Duodenal mucosa (tissue), 2 donors: Measurements from ENCODE around the gene KCNH1.

ENCODE experiments used
- H3K27ac ChIP-seq: one replicate; pipeline ENCODE4 v1.7.0; 2013; ENCODE audit warnings: low read depth, low read length
- H3K27me3 ChIP-seq, 2 donors: one replicate each; pipeline ENCODE4 v1.7.0; 2013; ENCODE audit warnings: low read length in 2 of 2, control low read depth in 1 of 2; ENCODE audit not compliant: insufficient read depth in 2 of 2, control insufficient read depth in 1 of 2
- H3K36me3 ChIP-seq, 2 donors: one replicate each; pipeline ENCODE4 v1.7.0; 2013; ENCODE audit warnings: low read length in 2 of 2, control low read depth in 1 of 2; ENCODE audit not compliant: insufficient read depth in 2 of 2, control insufficient read depth in 1 of 2
- H3K4me1 ChIP-seq, 2 donors: one replicate each; pipeline ENCODE4 v1.7.0; 2013; ENCODE audit warnings: low read length in 2 of 2, control low read depth in 1 of 2; ENCODE audit not compliant: insufficient read depth in 2 of 2, control insufficient read depth in 1 of 2
- H3K4me3 ChIP-seq, 2 donors: one replicate each; pipeline ENCODE4 v1.7.0; 2013; ENCODE audit warnings: low read length in 2 of 2, low read depth in 1 of 2
- H3K9ac ChIP-seq, 2 donors: one replicate each; pipeline ENCODE4 v1.7.0; 2013; ENCODE audit warnings: low read length in 2 of 2, low read depth in 1 of 2
- H3K9me3 ChIP-seq, 2 donors: one replicate each; pipeline ENCODE4 v1.7.0; 2013; ENCODE audit warnings: low read length in 2 of 2, control low read depth in 1 of 2; ENCODE audit not compliant: control insufficient read depth in 1 of 2

KCNH1 gene

GRCh38 chr1:210773450-210773849, 360.5 kb downstream of the KCNH1 start:
- no peak overlapping the region for H3K27ac ChIP-seq
- H3K36me3 ChIP-seq: no peaks in the 10 kb centered on the region
- no peaks in the 10 kb centered on the region for H3K4me1 ChIP-seq
- H3K27me3 ChIP-seq: no peaks in the 10 kb centered on the region
- no peak overlapping the region for H3K4me3 ChIP-seq
- no peak overlapping the region for H3K9ac ChIP-seq
- no peaks in the 10 kb centered on the region for H3K9me3 ChIP-seq

GRCh38 chr1:210771131-210771530, 362.8 kb downstream of the KCNH1 start:
- H3K9me3 ChIP-seq: no peaks in the 10 kb centered on the region
- no peaks in the 10 kb centered on the region for H3K4me1 ChIP-seq
- no peaks in the 10 kb centered on the region for H3K36me3 ChIP-seq
- H3K27me3 ChIP-seq: no peaks in the 10 kb centered on the region
- no peak overlapping the region for H3K4me3 ChIP-seq
- no peak overlapping the region for H3K27ac ChIP-seq
- H3K9ac ChIP-seq: no peak overlapping the region

DNA sequence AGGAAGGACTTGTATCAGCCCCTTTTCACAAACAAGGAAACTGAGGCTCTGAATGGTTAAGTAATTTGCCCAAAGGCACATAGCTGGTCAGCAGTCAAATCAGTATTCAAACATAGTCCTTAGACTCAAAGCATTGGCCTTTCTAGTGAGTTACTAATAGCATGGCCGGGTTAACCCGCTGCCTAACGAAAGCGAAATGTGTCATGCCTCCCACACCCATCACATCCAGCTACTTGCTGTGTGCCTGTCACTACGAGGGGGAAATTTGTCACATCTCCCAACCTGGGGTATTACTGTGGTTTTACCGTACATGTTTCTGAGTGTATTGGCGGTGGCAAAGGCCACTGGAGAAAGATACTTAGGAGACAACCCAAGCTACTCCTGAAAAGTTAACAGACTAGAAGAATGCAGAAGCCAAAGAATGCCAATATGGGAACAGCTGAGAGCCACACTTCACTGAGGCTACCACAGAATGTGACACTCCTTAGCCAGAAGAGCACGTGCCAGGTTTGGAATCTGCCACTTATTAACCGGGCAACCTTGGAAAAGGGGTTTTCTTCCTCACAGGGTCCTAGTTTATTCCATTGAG, 363.5 kb downstream of the KCNH1 start:
- Histone ChIP-seq H3K4me3 (no peak overlapping the region), H3K9me3 (no peaks in the 10 kb centered on the region), H3K36me3 (no peaks in the 10 kb centered on the region), H3K9ac (no peak overlapping the region), H3K27ac (no peak overlapping the region), H3K4me1 (no peaks in the 10 kb centered on the region), H3K27me3 (no peaks in the 10 kb centered on the region)

- H3K27ac ChIP-seq: no peak overlapping the region
- no peaks in the 10 kb centered on the region for H3K36me3 ChIP-seq
- no peak overlapping the region for H3K4me3 ChIP-seq
- no peak overlapping the region for H3K9ac ChIP-seq
- no peaks in the 10 kb centered on the region for H3K9me3 ChIP-seq
- H3K27me3 ChIP-seq: no peaks in the 10 kb centered on the region
- no peaks in the 10 kb centered on the region for H3K4me1 ChIP-seq
Measured at GRCh38 chr1:210769473-210769872, 364.5 kb downstream of the KCNH1 start.

- no peak overlapping the region for H3K4me3 ChIP-seq
- no peaks in the 10 kb centered on the region for H3K36me3 ChIP-seq
- no peaks in the 10 kb centered on the region for H3K27me3 ChIP-seq
- no peaks in the 10 kb centered on the region for H3K9me3 ChIP-seq
- H3K4me1 ChIP-seq: no peaks in the 10 kb centered on the region
- no peak overlapping the region for H3K27ac ChIP-seq
- no peak overlapping the region for H3K9ac ChIP-seq
Measured at GRCh38 chr1:210764536-210764935, 369.4 kb downstream of the KCNH1 start.

DNA sequence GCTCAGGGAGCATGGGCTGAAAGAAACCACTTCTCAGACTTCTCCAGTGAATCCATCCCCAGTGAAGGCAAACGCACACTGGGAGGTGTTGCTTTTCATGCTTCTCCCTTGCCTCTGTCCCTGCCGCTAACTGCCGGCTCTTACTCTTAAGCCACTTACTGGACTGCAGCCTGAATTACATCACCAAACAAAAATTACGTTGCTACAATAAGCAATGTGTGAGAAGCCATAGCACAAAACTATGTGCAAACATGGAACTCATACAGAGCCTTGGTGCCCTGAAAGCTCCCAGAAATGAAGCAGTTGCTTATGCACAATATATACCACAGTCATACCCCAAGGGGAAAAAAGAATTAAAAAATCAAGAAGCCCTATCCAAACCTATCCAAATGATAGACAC, 375.2 kb downstream of the KCNH1 start:
- Histone ChIP-seq H3K4me1 (no peaks in the 10 kb centered on the region), H3K27ac (no peak overlapping the region), H3K9me3 (no peaks in the 10 kb centered on the region), H3K9ac (no peak overlapping the region), H3K27me3 (peaks cover 0 to 3% of the 10 kb centered on the region in 2 donors), H3K36me3 (no peaks in the 10 kb centered on the region), H3K4me3 (no peak overlapping the region)

DNA sequence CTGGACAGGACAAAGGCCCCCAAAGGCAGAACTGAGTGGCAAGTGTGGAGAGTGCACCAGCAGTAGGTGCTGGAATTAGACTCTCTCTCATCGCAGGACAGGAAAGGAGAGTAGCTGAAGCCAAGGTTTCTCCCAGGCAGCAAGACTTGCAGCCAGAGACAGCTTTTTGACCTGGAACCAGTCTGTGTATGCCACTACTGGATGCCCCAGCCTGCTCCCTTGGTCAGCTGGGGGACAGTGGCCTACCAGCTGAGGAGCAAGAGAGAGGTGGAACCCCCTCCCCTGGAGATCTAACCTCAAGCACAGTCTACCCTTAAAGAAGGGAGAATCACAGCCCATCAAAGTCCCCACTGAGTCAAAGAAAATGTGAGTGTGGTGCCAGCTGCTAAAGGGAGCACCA, 375.7 kb downstream of the KCNH1 start:
- Histone ChIP-seq H3K9ac (no peak overlapping the region), H3K4me1 (no peaks in the 10 kb centered on the region), H3K9me3 (no peaks in the 10 kb centered on the region), H3K4me3 (no peak overlapping the region), H3K36me3 (no peaks in the 10 kb centered on the region), H3K27ac (no peak overlapping the region), H3K27me3 (peaks cover 0 to 3% of the 10 kb centered on the region in 2 donors)

GRCh38 chr1:210757677-210758076, 376.3 kb downstream of the KCNH1 start:
- no peak overlapping the region for H3K27ac ChIP-seq
- H3K27me3 ChIP-seq: peaks cover 0 to 3% of the 10 kb centered on the region in 2 donors
- H3K9ac ChIP-seq: no peak overlapping the region
- H3K4me1 ChIP-seq: no peaks in the 10 kb centered on the region
- no peaks in the 10 kb centered on the region for H3K36me3 ChIP-seq
- H3K9me3 ChIP-seq: no peaks in the 10 kb centered on the region
- no peak overlapping the region for H3K4me3 ChIP-seq

GRCh38 chr1:210755991-210756659, 377.8 kb downstream of the KCNH1 start:
- Histone ChIP-seq H3K4me3 (no peak overlapping the region), H3K27me3 (peaks cover 0 to 3% of the 10 kb centered on the region in 2 donors), H3K9ac (no peak overlapping the region), H3K36me3 (no peaks in the 10 kb centered on the region), H3K4me1 (no peaks in the 10 kb centered on the region), H3K27ac (no peak overlapping the region), H3K9me3 (no peaks in the 10 kb centered on the region)

- Histone ChIP-seq H3K9me3 (no peaks in the 10 kb centered on the region), H3K36me3 (no peaks in the 10 kb centered on the region), H3K9ac (no peak overlapping the region), H3K27ac (no peak overlapping the region), H3K4me3 (no peak overlapping the region), H3K4me1 (no peaks in the 10 kb centered on the region), H3K27me3 (peaks cover 0 to 3% of the 10 kb centered on the region in 2 donors)
Measured at GRCh38 chr1:210754878-210755665, 378.9 kb downstream of the KCNH1 start.
